Central memory CD4-positive, alpha-beta T cell (primary cell): ENCODE data around the gene WAC.

ENCODE experiments used
- DNase-seq: peaks from one replicate; pipeline ENCODE4 v3.0.0; 2022

The WAC gene

DNA sequence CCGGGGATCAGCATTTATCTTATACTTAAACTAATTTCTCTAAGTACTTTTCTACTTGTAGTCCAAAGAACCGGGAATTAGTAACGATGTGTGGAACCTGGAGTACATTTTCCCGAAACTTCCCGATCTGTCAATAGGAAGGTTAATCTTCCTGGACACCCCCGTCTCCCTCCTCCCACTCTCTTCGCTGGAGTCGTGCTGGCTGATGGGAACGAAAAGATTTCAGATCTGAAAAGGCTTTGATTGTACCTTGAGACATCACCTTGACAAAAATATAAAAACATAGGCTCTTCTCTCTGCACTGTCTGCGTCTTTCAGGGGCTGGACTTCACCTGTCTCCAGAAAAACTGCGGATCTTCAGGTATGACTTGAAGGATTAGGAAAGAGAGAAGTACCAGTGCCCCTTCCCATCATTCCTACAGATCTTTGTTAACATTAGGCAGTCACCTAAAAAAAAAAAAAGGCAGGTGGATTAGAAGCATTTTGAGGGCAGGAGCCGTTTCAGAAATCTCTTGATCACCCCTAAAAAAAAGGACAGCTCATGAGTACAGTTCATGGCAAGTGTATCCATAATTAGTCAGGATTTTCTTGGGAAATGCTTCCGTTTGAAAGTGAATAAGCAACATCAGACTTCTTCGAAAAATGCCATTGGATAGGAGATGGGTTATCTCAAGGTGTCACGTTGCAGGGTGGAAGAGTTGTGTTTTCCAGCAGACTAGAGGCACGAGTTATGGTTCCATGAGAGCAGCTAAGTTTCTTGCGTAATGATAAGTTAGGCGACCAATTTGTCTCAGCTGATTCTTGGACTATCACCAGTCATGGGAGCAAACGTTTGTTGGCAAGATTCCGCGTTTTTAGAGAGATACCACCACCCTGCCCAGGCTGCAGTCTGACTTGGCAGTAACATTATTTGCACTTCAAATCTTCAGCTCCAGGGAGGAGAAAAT, 136.6 kb downstream of the WAC start:
- no peak for DNase-seq
